Endothelial cell (in vitro differentiated cells): ENCODE results near the gene GNG8. TPM values are rescaled to one million over a fixed set of nuclear protein-coding genes. Genes with fewer than 3 reads are reported as not detected.

Source experiments
- DNase-seq: peaks from one replicate; pipeline ENCODE4 v3.0.0; 2021; ENCODE audit warnings: low spot score
- H3K27ac Mint-ChIP-seq: one replicate; pipeline ENCODE4 v1.8.0; 2021; ENCODE audit warnings: mixed read lengths, inconsistent platforms; ENCODE audit not compliant: unreplicated experiment
- H3K27me3 Mint-ChIP-seq: one replicate; pipeline ENCODE4 v1.8.0; 2021; ENCODE audit warnings: mild to moderate bottlenecking, moderate library complexity, mixed read lengths, inconsistent platforms; ENCODE audit not compliant: unreplicated experiment
- H3K36me3 Mint-ChIP-seq: one replicate; pipeline ENCODE4 v1.8.0; 2021; ENCODE audit warnings: mild to moderate bottlenecking, low read depth, mixed read lengths, inconsistent platforms; ENCODE audit not compliant: unreplicated experiment
- H3K4me1 Mint-ChIP-seq: one replicate; pipeline ENCODE4 v1.8.0; 2021; ENCODE audit warnings: mild to moderate bottlenecking, mixed read lengths, inconsistent platforms; ENCODE audit not compliant: unreplicated experiment
- H3K4me3 Mint-ChIP-seq: one replicate; pipeline ENCODE4 v1.8.0; 2021; ENCODE audit warnings: mild to moderate bottlenecking, mixed read lengths, inconsistent platforms; ENCODE audit not compliant: unreplicated experiment
- H3K9me3 Mint-ChIP-seq: one replicate; pipeline ENCODE4 v1.8.0; 2021; ENCODE audit warnings: mixed read lengths, inconsistent platforms; ENCODE audit not compliant: unreplicated experiment
- CTCF ChIP-seq: fragments of 200-600 bp; sonication (generic); IDR thresholded peaks from one replicate; pipeline ENCODE4 v1.5.0; 2021; ENCODE audit warnings: antibody characterized with exemption; ENCODE audit not compliant: unreplicated experiment
- total RNA-seq: library from RNA; stranded (reverse); fragmentation: NEBNext Ultra II Directional; extraction: Animal tissue kit (Norgen Biotek cat#: 25700); gene quantifications from one replicate; pipeline ENCODE4 v1.2.1, GENCODE V29; 2021; ENCODE audit not compliant: unreplicated experiment

The GNG8 gene
- total RNA-seq, 1 donor from 2014 or later = not detected

GRCh38 chr19:46654621-46655152 lies 18.7 kb upstream of the GNG8 start:
- no peak for DNase-seq
- no peak overlapping the region for H3K4me3 Mint-ChIP-seq
- H3K27ac Mint-ChIP-seq = no peak overlapping the region
- peaks cover 5% of the 10 kb centered on the region for H3K9me3 Mint-ChIP-seq
- no peak for TF ChIP-seq CTCF
- H3K4me1 Mint-ChIP-seq = peaks cover 7% of the 10 kb centered on the region
- H3K27me3 Mint-ChIP-seq = peaks cover 20% of the 10 kb centered on the region
- H3K36me3 Mint-ChIP-seq = peaks cover 4% of the 10 kb centered on the region

- peak overlapping the region; percentile 66 for H3K4me3 Mint-ChIP-seq
- peaks cover 13% of the 10 kb centered on the region for H3K4me1 Mint-ChIP-seq
- peaks cover 12% of the 10 kb centered on the region for H3K36me3 Mint-ChIP-seq
- no peak for TF ChIP-seq CTCF
- peaks cover 5% of the 10 kb centered on the region for H3K9me3 Mint-ChIP-seq
- H3K27me3 Mint-ChIP-seq = peaks cover 30% of the 10 kb centered on the region
- no peak overlapping the region for H3K27ac Mint-ChIP-seq
- DNase-seq = no peak
These were observed 14.4 kb upstream of the GNG8 start for GRCh38 chr19:46650445-46650844.

DNA sequence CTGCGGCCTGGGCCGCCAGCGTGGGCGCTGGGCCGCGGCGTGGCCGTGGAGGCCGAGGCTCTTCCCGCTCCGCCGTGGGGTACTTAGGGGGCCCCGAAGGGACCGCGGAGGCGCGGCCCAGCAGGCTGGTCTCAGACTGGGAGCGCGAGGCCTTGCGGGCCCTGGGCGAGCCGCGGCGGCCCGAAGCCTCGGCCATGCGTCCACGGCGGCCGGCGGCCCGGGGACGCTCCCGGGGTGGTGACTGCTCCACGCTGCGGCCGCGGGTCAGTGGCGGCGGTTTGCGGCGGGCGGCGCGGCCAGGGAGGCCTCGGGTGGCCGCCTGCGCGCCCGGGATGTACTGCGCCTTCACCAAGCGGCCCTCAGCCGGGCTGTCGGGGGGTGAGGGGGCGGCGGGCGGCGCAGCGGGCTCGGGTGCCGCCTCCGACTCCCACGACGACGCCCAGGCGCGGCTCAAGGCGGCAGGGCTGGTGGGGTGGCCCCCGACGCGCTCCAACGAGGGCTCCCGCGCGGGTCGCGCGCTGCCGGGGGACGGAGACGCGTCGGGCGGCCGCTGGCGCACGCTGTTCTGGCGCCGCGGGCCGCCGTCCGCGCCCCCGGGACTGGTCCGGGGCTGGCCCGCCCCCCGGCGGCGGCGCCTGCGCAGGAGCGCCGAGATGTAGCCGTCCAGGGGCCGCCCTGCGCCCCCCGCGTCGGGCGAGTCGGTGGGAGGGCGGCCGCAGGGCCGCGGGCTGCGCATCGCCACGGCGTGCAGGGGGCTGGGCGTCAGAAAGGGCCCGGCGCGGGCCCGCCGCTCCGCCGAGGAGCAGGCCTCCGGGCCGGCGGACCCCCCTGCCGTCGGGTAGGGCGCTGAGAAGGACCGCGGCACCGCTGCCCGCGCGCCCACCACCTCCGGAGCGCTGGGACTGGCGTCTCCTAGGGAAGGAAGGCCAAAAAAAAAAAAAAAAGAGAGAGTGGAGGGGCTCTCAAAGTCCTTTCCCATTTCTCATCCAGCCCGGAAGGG lies 13.3 kb upstream of the GNG8 start:
- Mint-ChIP-seq H3K27me3 (peaks cover 25% of the 10 kb centered on the region), H3K9me3 (peaks cover 5% of the 10 kb centered on the region), H3K4me1 (peaks cover 10% of the 10 kb centered on the region), H3K27ac (no peak overlapping the region), H3K36me3 (peaks cover 12% of the 10 kb centered on the region), H3K4me3 (no peak overlapping the region)
- no peak for TF ChIP-seq CTCF
- DNase-seq = no peak

- DNase-seq = no peak
- peaks cover 12% of the 10 kb centered on the region for H3K36me3 Mint-ChIP-seq
These were observed 12.3 kb upstream of the GNG8 start for GRCh38 chr19:46648060-46648960.

More at GRCh38 chr19:46648060-46648960, 12.3 kb upstream of the GNG8 start:
- peak overlapping the region; percentile 69 for H3K4me3 Mint-ChIP-seq
- peaks cover 5% of the 10 kb centered on the region for H3K9me3 Mint-ChIP-seq
- peak overlapping the region; percentile 42 for H3K27ac Mint-ChIP-seq
- no peak for TF ChIP-seq CTCF
- H3K27me3 Mint-ChIP-seq = peaks cover 25% of the 10 kb centered on the region
- H3K4me1 Mint-ChIP-seq = peaks cover 7% of the 10 kb centered on the region
